Neural cell (in vitro differentiated cells): Measurements from ENCODE around the gene SBNO1.

Experiments
- EP300 ChIP-seq: fragments of 450-650 bp; conservative IDR thresholded peaks from 2 replicates; pipeline ENCODE4 v1.6.1; 2014; ENCODE audit warnings: antibody characterized with exemption, mild to moderate bottlenecking, moderate library complexity; ENCODE audit not compliant: poor library complexity, severe bottlenecking
- EZH2 ChIP-seq: fragments of 200-600, 300-800 bp; shearing (Covaris generic), sonication (generic); IDR thresholded peaks from 2 replicates; pipeline ENCODE4 v1.6.1; 2014; ENCODE audit warnings: antibody characterized with exemption, low read length, borderline replicate concordance, mild to moderate bottlenecking; ENCODE audit not compliant: insufficient read depth, poor library complexity, severe bottlenecking
- POLR2AphosphoS5 ChIP-seq: IDR thresholded peaks from 2 replicates; pipeline ENCODE4 v1.6.1; 2012
- TF ChIP-seq, protein P1 (sequence below): fragments of 450-650 bp; IDR thresholded peaks from 2 replicates; pipeline ENCODE4 v1.5.1; 2014; ENCODE audit warnings: antibody characterized with exemption, mild to moderate bottlenecking, moderate library complexity; ENCODE audit not compliant: poor library complexity, severe bottlenecking
- TF ChIP-seq, protein P2 (sequence below): IDR thresholded peaks from 2 replicates; pipeline ENCODE4 v1.6.1; 2012; ENCODE audit warnings: borderline replicate concordance

DNA sequence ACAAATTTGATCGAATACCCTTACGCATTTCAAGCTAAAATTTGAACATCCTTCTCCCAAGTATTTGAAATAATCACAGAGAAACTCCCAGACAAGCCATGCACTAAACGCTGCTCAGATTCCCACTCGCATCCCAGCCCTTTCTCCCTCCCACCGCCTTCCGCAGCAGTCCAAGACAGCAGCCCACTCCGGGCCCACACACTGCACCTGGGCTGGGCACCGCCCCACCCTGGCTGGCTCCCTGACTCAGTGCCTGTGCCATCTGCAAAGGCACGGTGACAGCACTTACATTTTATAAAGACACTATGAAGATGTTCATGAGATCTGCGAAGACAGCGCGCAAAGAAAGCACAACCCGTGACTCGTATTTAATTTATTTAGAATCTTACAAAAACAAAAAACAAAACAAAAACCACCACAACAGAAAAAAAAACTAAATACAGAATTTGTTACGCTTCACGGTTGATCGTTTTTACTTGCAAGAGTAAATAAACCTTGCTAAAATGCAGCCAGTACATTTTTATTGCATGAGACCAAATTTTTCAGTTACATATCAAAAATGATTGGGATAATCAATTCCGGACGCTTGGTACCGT is 75.8 kb downstream of the SBNO1 start:
- TF ChIP-seq, protein P1, sequence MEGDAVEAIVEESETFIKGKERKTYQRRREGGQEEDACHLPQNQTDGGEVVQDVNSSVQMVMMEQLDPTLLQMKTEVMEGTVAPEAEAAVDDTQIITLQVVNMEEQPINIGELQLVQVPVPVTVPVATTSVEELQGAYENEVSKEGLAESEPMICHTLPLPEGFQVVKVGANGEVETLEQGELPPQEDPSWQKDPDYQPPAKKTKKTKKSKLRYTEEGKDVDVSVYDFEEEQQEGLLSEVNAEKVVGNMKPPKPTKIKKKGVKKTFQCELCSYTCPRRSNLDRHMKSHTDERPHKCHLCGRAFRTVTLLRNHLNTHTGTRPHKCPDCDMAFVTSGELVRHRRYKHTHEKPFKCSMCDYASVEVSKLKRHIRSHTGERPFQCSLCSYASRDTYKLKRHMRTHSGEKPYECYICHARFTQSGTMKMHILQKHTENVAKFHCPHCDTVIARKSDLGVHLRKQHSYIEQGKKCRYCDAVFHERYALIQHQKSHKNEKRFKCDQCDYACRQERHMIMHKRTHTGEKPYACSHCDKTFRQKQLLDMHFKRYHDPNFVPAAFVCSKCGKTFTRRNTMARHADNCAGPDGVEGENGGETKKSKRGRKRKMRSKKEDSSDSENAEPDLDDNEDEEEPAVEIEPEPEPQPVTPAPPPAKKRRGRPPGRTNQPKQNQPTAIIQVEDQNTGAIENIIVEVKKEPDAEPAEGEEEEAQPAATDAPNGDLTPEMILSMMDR = no peak
- TF ChIP-seq, protein P2, sequence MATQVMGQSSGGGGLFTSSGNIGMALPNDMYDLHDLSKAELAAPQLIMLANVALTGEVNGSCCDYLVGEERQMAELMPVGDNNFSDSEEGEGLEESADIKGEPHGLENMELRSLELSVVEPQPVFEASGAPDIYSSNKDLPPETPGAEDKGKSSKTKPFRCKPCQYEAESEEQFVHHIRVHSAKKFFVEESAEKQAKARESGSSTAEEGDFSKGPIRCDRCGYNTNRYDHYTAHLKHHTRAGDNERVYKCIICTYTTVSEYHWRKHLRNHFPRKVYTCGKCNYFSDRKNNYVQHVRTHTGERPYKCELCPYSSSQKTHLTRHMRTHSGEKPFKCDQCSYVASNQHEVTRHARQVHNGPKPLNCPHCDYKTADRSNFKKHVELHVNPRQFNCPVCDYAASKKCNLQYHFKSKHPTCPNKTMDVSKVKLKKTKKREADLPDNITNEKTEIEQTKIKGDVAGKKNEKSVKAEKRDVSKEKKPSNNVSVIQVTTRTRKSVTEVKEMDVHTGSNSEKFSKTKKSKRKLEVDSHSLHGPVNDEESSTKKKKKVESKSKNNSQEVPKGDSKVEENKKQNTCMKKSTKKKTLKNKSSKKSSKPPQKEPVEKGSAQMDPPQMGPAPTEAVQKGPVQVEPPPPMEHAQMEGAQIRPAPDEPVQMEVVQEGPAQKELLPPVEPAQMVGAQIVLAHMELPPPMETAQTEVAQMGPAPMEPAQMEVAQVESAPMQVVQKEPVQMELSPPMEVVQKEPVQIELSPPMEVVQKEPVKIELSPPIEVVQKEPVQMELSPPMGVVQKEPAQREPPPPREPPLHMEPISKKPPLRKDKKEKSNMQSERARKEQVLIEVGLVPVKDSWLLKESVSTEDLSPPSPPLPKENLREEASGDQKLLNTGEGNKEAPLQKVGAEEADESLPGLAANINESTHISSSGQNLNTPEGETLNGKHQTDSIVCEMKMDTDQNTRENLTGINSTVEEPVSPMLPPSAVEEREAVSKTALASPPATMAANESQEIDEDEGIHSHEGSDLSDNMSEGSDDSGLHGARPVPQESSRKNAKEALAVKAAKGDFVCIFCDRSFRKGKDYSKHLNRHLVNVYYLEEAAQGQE = no peak
- TF ChIP-seq EP300 (no peak), POLR2AphosphoS5 (no peak), EZH2 (no peak)
